ENCODE data around the gene MAD1L1.

- TF ChIP-seq CTCF (conservative IDR thresholded peaks at IDR 0.05 in 1 of 2, IDR thresholded peaks at IDR 0.05 in 1 of 2; ENCODE audit: low read depth in 1 of 2, low read length in 2 of 2) (no peak), EZH2 (IDR thresholded peaks at IDR 0.05; ENCODE audit: low read length, missing control alignments) (no peak)
These were observed 431.8 kb downstream of the MAD1L1 start for GRCh38 chr7:1800902-1801301.

Data from fibroblast of lung (primary cell).